Vagina (tissue), 2 donors: ENCODE data around the gene CUL9.

Source experiments
- CTCF ChIP-seq, 3 experiments: fragments of 450-650 bp in 2 of 3; fragments of 200-600 bp in 1 of 3; sonication (generic) in 1 of 3; IDR thresholded peaks; one replicate each; pipeline ENCODE4 v1.5.1; 2017 to 2019; ENCODE audit warnings: antibody characterized with exemption in 3 of 3, mild to moderate bottlenecking in 2 of 3, moderate library complexity in 2 of 3
- POLR2A ChIP-seq, 2 donors: fragments of 450-650 bp; IDR thresholded peaks; one replicate each; pipeline ENCODE4 v1.6.1; 2017; ENCODE audit warnings: antibody characterized with exemption in 2 of 2, mild to moderate bottlenecking in 2 of 2, moderate library complexity in 2 of 2
- POLR2AphosphoS5 ChIP-seq, 2 donors: sonication (generic); formaldehyde crosslinking; IDR thresholded peaks; one replicate each; pipeline ENCODE4 v1.9.0; 2017; ENCODE audit warnings: antibody characterized with exemption in 2 of 2, mild to moderate bottlenecking in 2 of 2, low read depth in 1 of 2; ENCODE audit not compliant: insufficient read depth in 1 of 2

GRCh38 chr6:43170931-43171706 is 10.9 kb upstream of the CUL9 start, which contains the start of gene SRF:
- peak in 1 of 2 donors; percentile 64 for TF ChIP-seq POLR2A (IDR thresholded peaks at IDR 0.05)
- TF ChIP-seq CTCF (IDR thresholded peaks at IDR 0.05), result peak in 1 of 3 experiments; percentile 31
- peak; percentile 94 to 97 for TF ChIP-seq POLR2AphosphoS5 (IDR thresholded peaks at IDR 0.05; ENCODE audit: insufficient read depth in 1 of 2, low read depth in 1 of 2)
